ENCODE data around the gene MAD1L1. TPM values are rescaled to one million over a fixed set of nuclear protein-coding genes. Genes with fewer than 3 reads are reported as not detected.

MAD1L1 gene
- total and polyA plus RNA-seq, 2 donors (not counting 1 experiment from before 2014, with no cell fraction given), result 9.8 to 29.4 TPM

GRCh38 chr7:1907751-1908365 is 324.9 kb downstream of the MAD1L1 start:
- Histone ChIP-seq H3K79me2 (ENCODE audit: control insufficient read depth, insufficient read depth, low read length) (no peaks in the 10 kb centered on the region), H3K36me3 (ENCODE audit: control insufficient read depth, insufficient read depth, low read length) (no peaks in the 10 kb centered on the region), H3K9ac (ENCODE audit: insufficient read depth, low read length) (no peak overlapping the region), H2AFZ (ENCODE audit: low read length) (no peak overlapping the region), H3K27me3 (ENCODE audit: control insufficient read depth, insufficient read depth, low read length) (no peaks in the 10 kb centered on the region), H3K4me2 (ENCODE audit: extremely low read depth, insufficient read depth, low read length) (no peak overlapping the region), H3K27ac (ENCODE audit: insufficient read depth, low read length) (no peak overlapping the region), H4K20me1 (ENCODE audit: control insufficient read depth, extremely low read depth, insufficient read depth, low read length) (no peaks in the 10 kb centered on the region), H3K9me3 (ENCODE audit: control insufficient read depth, insufficient read depth, low read depth, low read length) (no peaks in the 10 kb centered on the region), H3K4me1 (ENCODE audit: control insufficient read depth, extremely low read depth, insufficient read depth, low read length) (peaks cover 6% of the 10 kb centered on the region), H3K4me3 (replicated peaks in 1 of 4; ENCODE audit: control extremely low read depth in 1 of 4, insufficient read depth in 1 of 4, low read depth in 3 of 4, low read length in 4 of 4) (no peak overlapping the region)
- TF ChIP-seq CTCF (conservative IDR thresholded peaks at IDR 0.05 in 1 of 2, IDR thresholded peaks at IDR 0.05 in 1 of 2; ENCODE audit: low read depth in 1 of 2, low read length in 2 of 2), result no peak
- no peak for DNase-seq (ENCODE audit: low read depth in 2 of 2)

GRCh38 chr7:1906988-1907745 is 325.6 kb downstream of the MAD1L1 start:
- no peaks in the 10 kb centered on the region for H3K9me3 ChIP-seq (ENCODE audit: control insufficient read depth, insufficient read depth, low read depth, low read length)
- no peak for DNase-seq (ENCODE audit: low read depth in 2 of 2)
- no peak overlapping the region for H3K27ac ChIP-seq (ENCODE audit: insufficient read depth, low read length)
- H4K20me1 ChIP-seq (ENCODE audit: control insufficient read depth, extremely low read depth, insufficient read depth, low read length), result no peaks in the 10 kb centered on the region
- H3K4me3 ChIP-seq (replicated peaks in 1 of 4; ENCODE audit: control extremely low read depth in 1 of 4, insufficient read depth in 1 of 4, low read depth in 3 of 4, low read length in 4 of 4), result no peak overlapping the region
- H3K4me2 ChIP-seq (ENCODE audit: extremely low read depth, insufficient read depth, low read length), result no peak overlapping the region
- no peaks in the 10 kb centered on the region for H3K79me2 ChIP-seq (ENCODE audit: control insufficient read depth, insufficient read depth, low read length)
- TF ChIP-seq EZH2 (IDR thresholded peaks at IDR 0.05; ENCODE audit: low read length, missing control alignments), result no peak
- no peak for TF ChIP-seq CTCF (conservative IDR thresholded peaks at IDR 0.05 in 1 of 2, IDR thresholded peaks at IDR 0.05 in 1 of 2; ENCODE audit: low read depth in 1 of 2, low read length in 2 of 2)
- no peak overlapping the region for H2AFZ ChIP-seq (ENCODE audit: low read length)
- peaks cover under 1% of the 10 kb centered on the region for H3K4me1 ChIP-seq (ENCODE audit: control insufficient read depth, extremely low read depth, insufficient read depth, low read length)
- H3K9ac ChIP-seq (ENCODE audit: insufficient read depth, low read length), result no peak overlapping the region
- no peaks in the 10 kb centered on the region for H3K27me3 ChIP-seq (ENCODE audit: control insufficient read depth, insufficient read depth, low read length)
- no peaks in the 10 kb centered on the region for H3K36me3 ChIP-seq (ENCODE audit: control insufficient read depth, insufficient read depth, low read length)

GRCh38 chr7:1906087-1906830 is 326.5 kb downstream of the MAD1L1 start:
- no peak for TF ChIP-seq CTCF (conservative IDR thresholded peaks at IDR 0.05 in 1 of 2, IDR thresholded peaks at IDR 0.05 in 1 of 2; ENCODE audit: low read depth in 1 of 2, low read length in 2 of 2)
- TF ChIP-seq EZH2 (IDR thresholded peaks at IDR 0.05; ENCODE audit: low read length, missing control alignments), result no peak
- no peak overlapping the region for H3K27ac ChIP-seq (ENCODE audit: insufficient read depth, low read length)
- H3K9ac ChIP-seq (ENCODE audit: insufficient read depth, low read length), result no peak overlapping the region

More at GRCh38 chr7:1906087-1906830, 326.5 kb downstream of the MAD1L1 start:
- Histone ChIP-seq H2AFZ (ENCODE audit: low read length) (no peak overlapping the region), H3K27me3 (ENCODE audit: control insufficient read depth, insufficient read depth, low read length) (no peaks in the 10 kb centered on the region), H3K9me3 (ENCODE audit: control insufficient read depth, insufficient read depth, low read depth, low read length) (no peaks in the 10 kb centered on the region), H3K4me2 (ENCODE audit: extremely low read depth, insufficient read depth, low read length) (no peak overlapping the region), H3K36me3 (ENCODE audit: control insufficient read depth, insufficient read depth, low read length) (no peaks in the 10 kb centered on the region), H3K4me1 (ENCODE audit: control insufficient read depth, extremely low read depth, insufficient read depth, low read length) (no peaks in the 10 kb centered on the region), H3K79me2 (ENCODE audit: control insufficient read depth, insufficient read depth, low read length) (no peaks in the 10 kb centered on the region), H4K20me1 (ENCODE audit: control insufficient read depth, extremely low read depth, insufficient read depth, low read length) (no peaks in the 10 kb centered on the region), H3K4me3 (replicated peaks in 1 of 4; ENCODE audit: control extremely low read depth in 1 of 4, insufficient read depth in 1 of 4, low read depth in 3 of 4, low read length in 4 of 4) (no peak overlapping the region)
- no peak for DNase-seq (ENCODE audit: low read depth in 2 of 2)

Data from fibroblast of lung (primary cell).